Tongue (tissue), 2 donors: ENCODE measurements around the gene WRAP73. TPM values are rescaled to one million over a fixed set of nuclear protein-coding genes. Genes with fewer than 3 reads are reported as not detected.

Source experiments
- DNase-seq: peaks from one replicate; pipeline ENCODE4 v3.0.0-alpha.2; 2015
- total RNA-seq: library from RNA; depleted of rRNA; stranded (reverse); fragments of >200 nt; gene quantifications from one replicate; pipeline ENCODE4 v1.2.3, GENCODE V29; 2014

The WRAP73 gene
- total RNA-seq, 1 donor from 2014 or later = 25.4 TPM

DNA sequence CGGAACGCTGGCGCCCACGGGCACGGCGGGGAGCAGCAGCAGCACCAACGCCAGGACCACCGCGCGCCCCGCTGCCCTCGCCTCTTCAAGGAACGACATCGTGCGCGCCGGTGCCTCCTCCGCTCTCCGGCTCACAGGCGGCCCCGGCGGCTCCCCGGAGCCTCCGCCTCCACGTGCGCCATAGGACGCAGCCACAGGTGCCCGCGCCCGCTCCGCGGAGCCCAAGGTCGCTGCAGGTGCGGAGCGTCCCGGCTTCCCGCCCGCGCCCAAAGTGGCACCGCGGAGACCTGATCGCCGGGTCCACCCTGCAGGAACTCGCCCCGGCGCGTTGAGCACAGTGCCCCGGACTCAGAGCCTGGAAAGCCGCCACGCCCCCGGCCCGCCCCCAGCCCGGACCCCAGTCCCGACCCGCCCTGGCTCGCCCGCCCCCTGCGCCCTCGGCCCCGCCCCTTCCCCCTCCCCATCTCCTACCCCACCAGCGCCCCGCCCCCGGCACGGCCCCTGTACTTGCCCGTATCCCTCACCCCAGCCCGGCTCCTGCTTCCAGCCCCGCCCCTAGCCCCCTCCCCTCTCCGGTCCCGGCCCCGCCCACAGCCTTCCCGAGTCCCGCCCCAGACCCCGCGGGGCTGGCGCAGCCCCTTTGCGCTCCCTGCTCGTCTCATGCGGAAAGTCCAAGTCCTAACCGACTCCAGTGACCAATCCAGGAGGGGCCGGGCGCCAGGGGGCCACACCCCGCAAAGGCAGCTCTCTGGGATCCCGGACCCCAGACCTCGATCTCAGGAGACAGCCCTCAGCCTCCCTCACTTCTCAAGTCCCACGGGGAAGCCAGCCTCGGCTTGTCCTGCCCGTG is 38.5 kb downstream of the WRAP73 start, which contains the start of gene MEGF6:
Gene MEGF6, minus strand, starts transcription at position 339 of the 850 bp plus-strand sequence. Its CDS starts 240 bp downstream, at position 99.
- peak; percentile 91 for DNase-seq

DNA sequence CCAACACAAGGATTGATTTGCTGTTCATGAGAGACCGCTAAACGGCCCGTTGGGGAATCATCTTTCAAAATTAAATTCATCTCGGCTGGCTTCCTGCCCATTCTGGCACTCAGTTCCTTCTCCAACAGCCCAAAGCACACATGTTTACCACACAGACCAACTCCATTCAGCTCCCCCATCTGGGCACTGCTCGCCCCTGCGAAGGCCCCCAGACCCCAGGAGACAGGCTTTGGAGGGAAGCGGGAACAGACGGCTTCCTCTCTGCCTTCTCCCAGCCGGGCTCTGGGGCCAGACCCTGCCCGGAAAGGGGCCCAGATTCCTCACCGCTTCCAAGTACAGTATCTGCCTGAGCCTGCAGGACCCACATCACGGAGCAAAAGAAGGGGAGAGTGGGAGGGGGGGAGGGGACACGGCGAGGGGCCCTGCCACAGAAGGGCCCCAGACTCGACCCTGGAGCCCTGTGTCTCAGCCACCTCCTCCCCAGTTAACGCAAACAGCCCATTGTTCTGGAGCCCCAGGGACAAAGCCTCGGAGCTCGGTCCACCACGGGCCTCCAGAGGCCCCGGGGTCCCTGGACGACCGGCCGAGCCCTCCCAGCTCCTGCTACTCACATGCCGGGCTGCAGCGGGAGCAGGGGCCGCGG is 39.3 kb downstream of the WRAP73 start:
- peak; percentile 79 for DNase-seq

DNA sequence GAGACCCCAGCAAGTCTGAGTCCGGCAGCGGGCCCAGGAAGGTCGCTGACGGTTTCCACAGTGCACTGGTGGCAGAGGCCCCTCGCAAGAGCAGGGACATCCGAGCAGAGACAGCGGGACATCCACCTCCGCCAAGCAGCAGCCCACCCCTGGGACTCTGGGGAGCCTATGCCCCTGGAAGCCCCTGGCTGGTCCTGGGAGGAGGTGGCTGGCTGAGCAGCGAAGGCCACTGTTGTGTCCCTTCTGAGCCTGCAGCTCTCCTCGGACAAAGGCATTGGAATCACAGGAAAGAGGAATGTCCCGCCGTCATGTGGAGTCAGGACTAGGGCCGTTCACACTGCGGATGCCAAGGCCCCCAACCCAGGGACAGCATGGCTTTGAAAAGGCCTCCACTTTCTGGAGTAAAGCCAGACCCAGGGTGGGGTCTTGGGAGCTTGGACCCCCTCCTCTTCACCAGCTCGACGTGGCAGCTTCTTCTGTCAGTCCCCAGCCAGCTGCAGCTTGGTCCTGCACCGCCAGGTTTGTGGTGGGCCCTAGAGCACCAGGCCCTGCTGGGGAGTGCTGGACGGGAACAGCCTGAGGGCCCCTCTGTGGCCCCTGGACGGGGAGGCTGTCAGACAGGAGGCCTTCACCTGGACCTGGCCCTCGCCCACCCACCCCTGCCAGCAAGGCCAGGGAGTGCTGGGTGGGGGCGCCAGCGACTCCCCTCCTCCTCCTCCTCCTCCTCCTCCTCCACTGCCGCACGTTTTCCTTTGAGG is 40.0 kb downstream of the WRAP73 start:
- no peak for DNase-seq

DNA sequence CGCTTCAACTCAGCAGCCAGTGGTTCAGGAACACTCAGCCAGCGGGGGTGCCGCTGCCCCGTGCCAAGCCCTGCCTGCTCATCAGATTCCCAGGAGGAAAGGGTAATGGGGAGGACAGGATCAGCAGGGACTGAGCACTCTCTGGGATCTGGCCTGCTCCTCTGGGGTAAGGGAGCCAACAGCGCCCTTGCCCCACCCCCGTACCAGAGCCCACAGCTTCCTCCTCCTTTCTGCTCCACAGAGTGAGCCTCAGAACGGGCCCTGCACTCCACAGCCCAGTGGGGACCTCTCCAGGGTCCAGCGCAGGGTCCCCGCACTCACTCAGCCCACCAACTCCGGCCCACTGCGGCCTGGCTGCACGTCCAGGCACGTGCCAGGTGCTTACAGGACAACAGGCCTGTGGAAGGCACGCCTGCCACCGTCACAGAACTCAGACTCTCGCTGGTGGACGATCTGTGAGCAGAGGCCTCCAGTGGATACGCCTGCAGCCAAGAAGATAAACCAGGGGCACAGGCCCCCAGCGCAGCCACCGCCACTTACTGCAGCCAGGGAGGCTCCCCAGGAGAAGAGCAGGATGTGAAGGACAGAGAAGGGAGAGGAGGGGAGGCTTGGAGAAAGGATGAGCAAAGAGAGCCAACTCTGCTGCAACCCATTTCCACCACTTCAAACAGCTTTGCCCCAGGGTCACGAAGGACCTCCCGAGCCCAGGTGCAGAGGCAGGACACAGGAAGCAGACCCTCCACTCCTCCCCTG is 40.7 kb downstream of the WRAP73 start:
- no peak for DNase-seq

DNA sequence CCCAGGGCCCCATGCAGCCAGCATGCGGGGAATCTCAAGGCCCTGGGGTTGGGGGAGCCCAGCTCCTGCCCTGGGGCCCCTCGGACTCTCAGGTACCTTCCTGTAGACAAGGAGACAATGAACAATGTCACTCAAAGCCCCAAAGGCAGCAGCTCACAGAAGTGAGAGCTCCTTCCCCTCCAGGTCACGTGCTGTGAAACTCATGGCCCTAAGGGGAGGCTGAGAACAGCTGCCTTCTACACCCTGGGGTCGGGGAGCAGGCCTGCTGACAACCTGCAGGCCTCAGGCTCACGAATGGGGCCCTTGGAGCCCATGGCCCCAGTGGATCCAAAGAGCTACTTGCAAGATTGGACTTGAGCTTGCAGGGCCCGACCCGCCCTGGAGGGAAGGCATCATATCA is 41.7 kb downstream of the WRAP73 start:
- no peak for DNase-seq

DNA sequence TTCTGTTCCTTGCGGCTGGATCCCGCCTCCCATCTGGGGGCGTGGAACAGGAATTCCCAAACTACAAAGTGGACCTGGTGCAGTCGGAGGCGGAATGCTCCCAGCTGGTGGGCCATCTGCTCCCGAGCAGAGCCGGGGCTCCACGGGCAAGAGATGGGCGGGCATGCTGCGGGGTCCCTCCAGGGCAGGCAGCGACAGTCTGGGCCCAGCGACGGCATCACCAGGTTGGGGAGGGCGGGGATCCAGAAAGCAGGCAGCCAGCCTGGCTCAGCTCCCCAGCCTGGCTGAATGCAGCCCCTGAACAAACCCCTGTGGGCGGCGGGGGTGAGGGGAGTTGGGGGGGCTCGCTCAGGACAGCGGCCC is 42.2 kb downstream of the WRAP73 start:
- peak; percentile 43 for DNase-seq

DNA sequence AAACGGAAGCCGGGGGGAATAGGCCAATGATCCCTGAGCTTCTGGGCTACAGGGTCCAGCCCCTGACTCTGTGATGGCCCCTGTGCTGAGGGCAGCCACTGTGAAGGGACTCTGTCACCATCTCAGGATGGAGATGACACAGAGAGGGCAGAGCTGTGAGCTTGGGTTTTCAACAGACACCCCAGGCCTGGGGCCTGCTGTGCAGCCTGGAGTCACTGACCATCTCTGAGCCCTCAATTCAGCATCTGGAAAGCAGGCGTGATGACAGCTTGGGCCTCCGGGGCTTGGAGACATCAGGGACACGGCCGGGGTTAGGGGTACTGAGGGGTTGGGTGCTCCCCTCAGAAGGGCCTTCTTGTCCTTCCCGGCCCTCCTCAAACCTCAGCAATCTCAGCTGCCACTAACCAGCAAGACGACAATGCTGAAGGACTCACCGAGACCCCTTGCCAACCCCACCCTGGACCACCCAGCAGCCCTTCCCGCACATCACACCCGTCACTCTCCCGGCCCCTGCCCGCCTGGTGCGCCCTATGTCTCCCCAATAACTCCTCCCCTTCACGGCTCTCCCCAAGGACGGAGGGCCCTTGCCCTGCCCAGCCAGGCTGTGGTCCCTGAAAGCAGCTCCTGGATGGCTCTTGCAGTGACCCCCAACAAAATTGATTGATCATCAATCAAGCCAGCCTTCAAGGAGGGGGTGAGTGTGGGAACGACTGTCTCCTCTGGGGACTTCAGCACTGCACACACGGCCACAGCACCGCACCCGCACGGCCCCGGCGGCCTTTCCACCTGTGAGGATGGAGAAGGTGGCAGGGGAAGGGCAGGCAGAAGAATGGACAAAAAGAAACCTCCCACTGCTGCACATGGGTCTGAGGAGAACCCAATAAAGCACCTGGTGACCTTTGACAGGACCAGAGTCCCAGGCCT is 42.9 kb downstream of the WRAP73 start:
- DNase-seq = no peak

DNA sequence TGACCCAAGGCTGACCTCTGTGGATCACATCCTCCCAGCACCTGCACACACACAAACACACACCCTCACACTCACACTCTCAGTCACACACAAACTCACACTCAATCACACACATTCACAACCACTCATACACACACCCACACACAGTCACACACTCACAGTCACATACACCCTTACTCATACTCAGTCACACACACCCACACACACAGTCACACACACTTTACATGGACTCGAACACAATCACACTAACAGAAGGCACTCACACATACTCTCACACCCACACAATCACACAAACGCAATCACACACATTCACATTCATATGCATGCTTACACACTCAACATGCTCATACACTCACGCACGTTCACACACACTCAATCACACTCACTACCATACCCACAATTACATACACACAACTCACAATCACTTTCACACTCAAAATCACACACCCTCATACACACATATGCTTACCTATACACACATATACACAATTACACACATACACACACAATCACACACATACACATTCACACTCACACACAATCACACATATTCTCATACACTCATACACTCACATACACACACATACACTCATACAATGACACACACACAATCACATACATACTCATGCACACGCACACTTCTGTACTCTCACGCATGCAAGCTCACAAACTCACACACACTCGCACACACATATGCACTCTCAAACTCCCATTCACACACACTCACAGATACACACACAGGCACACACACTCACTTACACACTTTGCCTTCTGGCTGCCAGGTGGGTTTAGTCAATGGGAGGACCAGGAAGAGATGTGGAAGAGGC is 44.7 kb downstream of the WRAP73 start:
- DNase-seq = no peak

DNA sequence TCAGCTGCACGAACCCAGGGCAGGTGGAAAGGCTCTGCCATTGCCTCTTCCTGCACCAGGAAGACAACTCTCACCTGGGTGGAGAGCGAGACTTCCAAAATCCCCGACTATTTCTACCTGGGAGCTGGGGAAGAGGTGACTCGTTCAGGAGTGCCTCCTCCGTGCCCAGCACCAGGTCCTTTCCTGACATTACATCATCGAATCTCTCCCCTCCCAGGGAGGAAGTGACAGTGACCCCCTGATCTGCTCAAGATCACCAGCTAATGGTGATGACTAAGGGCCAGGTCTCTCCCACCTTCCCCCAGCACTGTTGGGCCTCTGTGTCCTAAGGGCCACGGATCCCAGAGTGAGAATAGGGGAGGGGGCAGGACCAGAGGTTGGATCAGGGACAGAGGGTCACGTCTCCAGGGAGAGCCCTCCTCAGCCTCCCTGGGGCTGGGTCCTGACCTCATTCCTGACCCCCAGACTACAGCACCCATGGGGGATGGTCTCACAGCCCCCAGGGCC is 45.4 kb downstream of the WRAP73 start:
- DNase-seq = no peak

DNA sequence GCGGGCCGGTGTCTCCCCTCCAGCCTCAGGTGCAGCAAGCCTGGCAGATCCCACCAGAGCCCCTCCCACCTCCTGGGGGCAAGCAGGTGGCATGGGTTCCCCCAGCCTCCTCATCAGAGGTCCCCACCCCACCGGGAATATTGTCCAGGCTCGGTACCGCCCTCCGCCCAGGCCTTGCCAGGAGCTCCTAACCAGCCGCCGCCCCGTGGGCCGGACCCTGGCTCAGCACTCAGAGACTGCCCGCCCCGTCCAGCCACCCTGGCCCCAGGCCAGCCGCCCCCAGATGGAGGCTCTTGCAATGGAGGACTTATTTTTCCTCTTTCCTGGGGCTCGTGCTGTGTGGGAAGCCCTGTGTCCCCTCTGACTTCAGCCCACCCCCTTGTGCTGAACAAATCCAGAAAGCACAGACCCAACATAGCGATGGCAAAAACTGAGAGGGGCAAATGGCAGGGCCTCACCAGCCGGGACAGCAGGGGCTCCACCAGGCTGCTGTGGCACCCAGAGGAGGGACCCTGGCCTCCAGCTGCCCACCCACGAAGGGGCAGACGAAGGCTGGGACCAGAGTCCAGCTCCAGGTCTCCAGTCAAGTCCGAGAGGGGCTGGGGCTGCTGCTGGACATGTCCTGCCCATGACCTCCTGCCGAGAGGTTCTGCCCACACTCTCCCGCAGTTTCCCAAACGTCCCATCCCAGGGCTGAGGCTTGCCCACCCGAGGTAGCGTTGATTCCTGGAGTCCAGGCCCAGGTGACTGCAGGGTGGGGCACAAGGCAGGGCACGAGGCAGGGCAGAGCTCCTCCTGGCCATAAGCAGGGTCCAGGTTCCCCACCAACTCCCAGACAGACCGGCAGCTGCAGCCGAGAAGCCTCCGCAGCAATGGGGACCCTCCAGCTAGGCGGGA is 46.1 kb downstream of the WRAP73 start:
- DNase-seq = no peak

DNA sequence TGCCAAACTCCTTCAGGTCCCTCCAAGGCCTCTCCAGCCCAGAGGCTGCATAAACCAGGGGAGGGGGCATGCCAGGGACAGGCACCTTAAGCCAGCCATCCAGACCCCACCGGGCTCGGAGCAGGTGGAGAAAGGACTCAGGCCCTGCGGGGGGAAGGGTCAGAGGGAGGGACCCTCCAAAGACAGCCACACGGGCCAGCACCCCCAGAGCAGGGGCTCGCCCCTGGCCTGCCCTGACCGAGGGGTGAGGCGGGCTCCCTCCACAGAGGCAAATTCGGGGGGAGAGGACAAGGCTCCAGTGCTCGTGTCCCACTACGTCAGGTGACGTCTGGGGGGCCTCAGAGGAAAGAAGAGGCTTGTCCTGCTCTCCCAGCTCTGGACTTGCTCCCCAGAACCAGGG is 46.7 kb downstream of the WRAP73 start:
- DNase-seq = no peak

DNA sequence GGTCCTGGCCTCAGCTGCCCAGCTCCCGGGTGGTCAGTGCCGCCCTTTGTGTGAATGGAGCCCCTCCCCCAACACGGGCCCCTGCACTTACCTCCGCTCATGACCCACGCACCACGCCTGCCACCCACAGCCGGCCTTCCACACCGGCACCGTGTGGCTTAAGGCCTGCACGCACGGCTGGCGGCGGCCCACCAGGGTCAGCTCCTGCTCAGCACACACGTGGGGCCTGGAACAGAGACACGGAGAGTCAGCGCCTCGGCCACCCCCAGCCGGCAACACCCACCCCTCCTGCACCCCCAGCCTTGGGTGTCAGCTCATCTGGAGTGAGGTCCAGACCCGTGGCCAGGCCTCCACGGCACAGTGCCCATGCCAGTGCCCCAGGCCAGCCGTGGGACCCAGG is 47.5 kb downstream of the WRAP73 start:
- DNase-seq = no peak

DNA sequence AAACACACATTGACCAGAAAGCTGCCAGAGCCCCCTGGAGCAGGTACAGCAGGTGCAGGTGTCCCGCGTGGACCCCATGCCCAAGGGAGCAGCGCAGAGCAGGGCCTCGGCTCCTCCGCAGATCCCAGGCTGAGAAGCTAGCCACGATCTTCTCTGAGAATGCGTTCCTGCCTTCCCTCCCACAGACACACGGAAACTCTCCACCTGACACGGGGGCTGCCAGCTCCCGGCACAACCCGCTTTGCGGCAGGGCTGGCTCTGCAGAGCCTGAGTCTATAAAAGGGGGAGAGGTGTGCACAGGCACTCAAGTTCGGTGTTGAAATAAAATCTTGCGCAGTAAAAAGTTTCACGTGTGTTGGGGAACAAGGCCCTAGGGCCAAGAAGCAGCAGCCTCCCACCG is 48.2 kb downstream of the WRAP73 start:
- no peak for DNase-seq

DNA sequence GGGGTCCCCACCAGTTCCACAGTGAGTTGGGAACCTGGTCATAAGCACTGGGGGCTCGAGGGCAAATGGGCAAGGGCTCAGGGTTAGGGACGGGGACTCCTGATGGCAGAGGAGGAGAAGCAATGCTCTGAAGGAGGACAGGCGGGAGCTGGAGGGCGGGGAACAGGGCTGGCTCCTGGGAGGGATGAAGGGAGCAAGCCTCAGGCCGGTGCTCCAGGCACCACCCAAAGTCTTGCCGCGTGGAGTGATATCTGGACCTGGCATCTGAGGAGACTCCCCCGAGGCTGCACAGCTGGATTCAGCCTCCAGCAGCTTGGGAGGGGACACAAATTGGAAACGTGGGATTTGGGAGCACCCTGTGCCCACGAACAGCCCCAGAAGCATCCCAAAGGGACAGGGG is 49.5 kb downstream of the WRAP73 start:
- DNase-seq = no peak

DNA sequence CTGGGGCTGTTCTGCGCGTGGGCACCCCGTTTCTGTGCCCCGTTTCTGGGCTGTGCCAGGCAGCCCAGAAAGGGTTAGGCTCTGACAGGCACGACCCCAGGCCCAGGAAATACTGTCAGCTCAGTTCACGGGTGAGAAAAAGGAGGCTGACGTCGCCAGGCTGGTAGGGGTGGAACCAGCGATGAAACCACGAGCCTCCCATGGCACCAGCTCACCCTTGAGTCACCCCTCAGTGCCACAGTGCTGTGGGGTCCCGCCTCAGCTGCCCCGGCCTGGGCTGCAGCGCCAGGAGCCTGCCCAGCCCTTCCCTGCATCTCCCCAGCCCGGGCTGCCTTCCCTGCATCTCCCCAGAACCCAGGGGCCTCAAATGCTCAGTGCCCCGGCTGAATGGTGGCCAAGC is 50.1 kb downstream of the WRAP73 start:
- DNase-seq = no peak

DNA sequence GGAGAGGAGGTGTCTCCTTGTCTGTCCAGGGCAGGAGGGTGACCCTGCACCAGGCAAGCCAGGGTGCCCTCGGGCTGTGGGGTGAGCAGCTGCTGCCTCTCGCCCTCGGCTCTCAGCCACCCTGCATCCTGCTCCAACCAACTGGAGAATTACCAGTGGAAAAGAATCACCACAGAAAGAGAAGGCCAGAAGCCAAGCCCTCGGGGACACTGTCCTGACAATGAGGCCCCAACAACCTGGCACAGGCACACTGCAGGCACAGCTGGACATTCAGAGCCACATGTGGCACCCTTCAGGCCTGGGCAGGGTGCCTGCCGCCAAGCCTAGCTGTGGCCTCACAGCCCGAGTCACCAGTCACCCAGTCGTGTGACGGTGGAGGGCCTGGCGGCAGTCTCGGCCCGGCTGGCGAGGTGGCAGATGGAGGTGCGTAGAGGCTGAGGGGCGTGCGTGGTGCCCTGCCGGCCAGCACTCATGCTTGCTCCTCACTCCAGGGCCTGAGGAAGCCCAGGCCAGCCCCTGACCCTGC is 50.6 kb downstream of the WRAP73 start:
- no peak for DNase-seq

DNA sequence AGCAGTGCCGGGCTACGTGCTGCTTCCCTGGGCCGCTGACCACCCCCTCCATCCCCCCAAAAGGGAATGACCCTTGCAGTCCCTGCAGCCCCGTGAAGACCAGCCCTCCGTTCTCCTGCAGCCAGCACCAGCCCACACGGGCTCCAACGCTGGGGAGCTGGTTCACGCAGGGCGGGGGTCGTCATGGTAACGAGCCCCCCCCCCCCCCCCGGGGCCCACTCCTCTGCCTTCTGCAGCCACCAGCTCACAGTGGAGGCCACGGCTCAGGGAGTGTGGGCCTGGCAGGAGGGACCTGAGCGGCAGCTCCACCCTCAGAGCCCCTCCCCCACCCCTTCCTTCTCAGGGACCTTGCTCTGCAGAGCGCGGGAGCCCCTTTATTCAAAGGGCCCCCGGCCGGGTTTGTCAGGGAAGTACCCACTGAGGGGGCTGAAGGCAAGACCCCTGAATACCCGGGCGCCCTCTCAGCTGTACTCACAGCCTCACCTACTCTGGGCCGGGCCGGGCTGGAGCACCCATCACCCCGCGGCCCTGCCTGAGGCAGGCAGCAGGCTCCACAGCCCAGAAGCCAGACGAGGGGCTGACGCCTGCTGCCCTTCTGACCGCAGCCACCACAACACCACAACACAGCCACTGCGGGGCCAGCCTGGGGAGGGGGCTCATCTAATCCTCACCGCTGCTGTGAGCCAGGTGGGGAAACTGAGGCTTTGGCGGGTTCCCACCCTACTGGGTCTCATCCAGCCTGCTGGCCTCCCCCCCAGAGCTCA is 51.2 kb downstream of the WRAP73 start:
- peak; percentile 35 for DNase-seq

DNA sequence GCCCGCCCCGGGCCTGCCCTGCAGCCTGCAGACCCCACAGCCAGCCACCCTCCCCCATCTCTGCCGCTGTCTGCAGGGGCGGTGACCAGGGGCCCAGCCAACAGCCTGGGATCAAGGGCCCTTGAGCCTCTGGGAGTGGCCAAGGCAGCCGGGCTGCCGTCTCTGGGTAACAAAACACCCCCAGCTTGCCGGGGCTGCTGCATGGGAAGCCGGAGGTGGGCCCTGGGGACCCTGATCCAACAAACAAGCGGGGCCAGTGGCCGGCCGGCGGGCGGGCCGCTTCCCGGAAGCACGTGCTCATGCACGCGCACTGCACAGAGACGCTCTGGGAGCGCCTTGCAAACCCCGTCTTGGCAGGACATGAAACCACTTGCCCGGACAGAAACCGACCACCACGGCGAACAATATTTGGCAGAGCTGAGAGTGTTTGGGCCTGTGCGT is 51.8 kb downstream of the WRAP73 start:
- peak; percentile 84 for DNase-seq
